SK-N-MC (cell line): Measurements from ENCODE around the gene SFT2D2.
"Not testable (repeated sequence)": the region's sequence is repeated elsewhere in the genome, so short reads cannot be mapped to it uniquely, and the experiment has no call there.

Experiments
- DNase-seq: peaks from one replicate; pipeline ENCODE4 v3.0.0-alpha.2; 2011; ENCODE audit warnings: low read depth, low spot score
- H3K27ac ChIP-seq: fragments of 200-600 bp; sonication (generic); 2 replicates; pipeline ENCODE4 v1.5.1; 2016; ENCODE audit warnings: mixed run types
- H3K36me3 ChIP-seq: fragments of 200-600 bp; sonication (generic); 2 replicates; pipeline ENCODE4 v1.6.1; 2017; ENCODE audit warnings: antibody characterized with exemption, low read length, mixed read lengths; ENCODE audit not compliant: insufficient read depth
- H3K4me3 ChIP-seq: fragments of 200-600 bp; sonication (generic); 2 replicates; pipeline ENCODE4 v1.5.1; 2016
- H3K9ac ChIP-seq: fragments of 200-600 bp; sonication (generic); 2 replicates; pipeline ENCODE4 v1.8.0; 2017; ENCODE audit warnings: mixed run types, mixed read lengths; ENCODE audit not compliant: insufficient read length
- H3K9me3 ChIP-seq: fragments of 200-600 bp; sonication (generic); 2 replicates; pipeline ENCODE4 v1.6.1; 2017; ENCODE audit warnings: low read depth, mild to moderate bottlenecking, antibody characterized with exemption, low read length, moderate library complexity, mixed read lengths
- EZH2 ChIP-seq: fragments of 200-600 bp; sonication (generic); IDR thresholded peaks from one replicate; pipeline ENCODE4 v1.6.1; 2017; ENCODE audit warnings: antibody characterized with exemption
- FOXP2 ChIP-seq: optimal IDR thresholded peaks from 2 replicates; pipeline ENCODE3; 2011; ENCODE audit warnings: mild to moderate bottlenecking, moderate library complexity; ENCODE audit not compliant: insufficient read depth; ENCODE audit errors: extremely low read length, control extremely low read depth
- POLR2AphosphoS5 ChIP-seq: IDR thresholded peaks from 2 replicates; pipeline ENCODE4 v1.6.1; 2012; ENCODE audit warnings: mild to moderate bottlenecking, low read depth, low read length, borderline replicate concordance

The SFT2D2 gene

GRCh38 chr1:168195199-168196135 is 30.3 kb upstream of the SFT2D2 start:
- peaks cover 60% of the 10 kb centered on the region for H3K36me3 ChIP-seq
- H3K27ac ChIP-seq, result no peak overlapping the region
- H3K4me3 ChIP-seq, result no peak overlapping the region
- H3K9ac ChIP-seq, result no peak overlapping the region
- H3K9me3 ChIP-seq, result no peaks in the 10 kb centered on the region
- DNase-seq, result no peak
- TF ChIP-seq EZH2 (no peak), FOXP2 (no peak), POLR2AphosphoS5 (no peak)

GRCh38 chr1:168199056-168199455 is 26.7 kb upstream of the SFT2D2 start:
- Histone ChIP-seq H3K27ac (no peak overlapping the region), H3K36me3 (peaks cover 71% of the 10 kb centered on the region), H3K9ac (no peak overlapping the region), H3K4me3 (no peak overlapping the region), H3K9me3 (no peaks in the 10 kb centered on the region)
- TF ChIP-seq FOXP2 (no peak), POLR2AphosphoS5 (no peak), EZH2 (no peak)
- DNase-seq, result no peak

DNA sequence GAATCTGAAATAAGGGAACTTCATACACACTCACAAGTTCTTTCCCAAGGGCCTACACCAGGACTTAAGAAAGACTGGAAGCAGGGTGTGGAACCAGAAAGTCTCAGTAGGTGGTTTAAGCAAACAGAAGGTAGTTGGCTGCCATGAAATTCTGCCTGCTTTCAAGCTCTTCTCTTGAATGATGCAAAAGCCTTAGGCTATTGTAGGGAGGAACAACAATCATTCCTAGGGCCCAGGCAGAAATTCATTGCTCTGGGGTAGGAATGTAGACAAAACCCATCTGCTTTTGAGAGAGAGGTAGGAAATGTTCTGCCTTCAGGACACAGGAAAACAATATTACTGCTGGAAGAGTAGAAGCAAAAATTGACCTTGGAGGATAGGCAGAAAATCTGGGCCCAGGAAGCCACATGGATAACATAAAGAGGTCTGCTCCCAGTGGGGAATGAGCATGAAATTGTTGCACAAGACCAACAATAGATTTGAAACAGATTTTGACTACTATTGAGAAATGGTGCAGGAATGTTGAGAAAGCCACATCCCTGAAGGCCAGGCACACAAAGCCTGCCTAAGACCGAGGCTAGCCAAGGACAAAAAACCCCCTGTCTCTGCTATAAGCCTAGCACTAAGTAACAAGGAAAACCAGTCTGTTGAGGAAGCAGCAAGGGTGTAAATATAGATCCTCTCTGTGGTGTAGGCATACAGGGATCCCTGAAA is 22.7 kb upstream of the SFT2D2 start:
- H3K36me3 ChIP-seq, result peaks cover 50% of the 10 kb centered on the region

DNA sequence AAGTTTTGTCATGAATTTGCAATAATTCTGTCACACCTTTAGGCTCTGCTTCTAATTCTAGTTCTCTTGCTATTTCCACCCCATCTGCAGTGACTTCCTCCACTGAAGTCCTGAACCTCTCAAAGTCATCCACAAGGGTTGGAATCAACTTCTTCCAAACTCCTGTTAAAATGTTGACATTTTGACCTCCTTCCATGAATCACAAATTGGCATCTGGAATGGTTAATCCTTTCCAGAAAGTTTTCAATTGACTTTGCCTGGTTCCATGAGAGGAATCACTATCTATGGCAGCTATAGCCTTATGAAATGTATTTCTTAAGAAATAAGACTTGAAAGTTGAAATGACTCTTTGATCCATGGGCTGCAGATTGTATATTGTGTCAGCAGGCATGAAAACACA is 19.7 kb upstream of the SFT2D2 start:
- H3K9me3 ChIP-seq, result no peaks in the 10 kb centered on the region
- H3K36me3 ChIP-seq, result peaks cover 24% of the 10 kb centered on the region
- no peak overlapping the region for H3K9ac ChIP-seq
- TF ChIP-seq FOXP2 (no peak), POLR2AphosphoS5 (no peak), EZH2 (no peak)
- H3K27ac ChIP-seq, result no peak overlapping the region
- no peak for DNase-seq
- no peak overlapping the region for H3K4me3 ChIP-seq

More for the DNA sequence above, 22.7 kb upstream of the SFT2D2 start:
- Histone ChIP-seq H3K4me3 (no peak overlapping the region), H3K9me3 (no peaks in the 10 kb centered on the region), H3K9ac (no peak overlapping the region), H3K27ac (peak overlapping the region; percentile 77)
- TF ChIP-seq FOXP2 (no peak), EZH2 (no peak), POLR2AphosphoS5 (no peak)
- no peak for DNase-seq

- not testable (repeated sequence) for H3K9ac ChIP-seq, H3K9me3 ChIP-seq, DNase-seq, H3K4me3 ChIP-seq, H3K27ac ChIP-seq
- H3K36me3 ChIP-seq, result peaks cover 11% of the 10 kb centered on the region
Measured at GRCh38 chr1:168207673-168208072, 18.1 kb upstream of the SFT2D2 start.

GRCh38 chr1:168210312-168210711 is 15.5 kb upstream of the SFT2D2 start:
- no peak for TF ChIP-seq POLR2AphosphoS5
- TF ChIP-seq EZH2, result no peak
- no peak for TF ChIP-seq FOXP2
- H3K27ac ChIP-seq, result no peak overlapping the region
- no peak overlapping the region for H3K4me3 ChIP-seq
- no peak for DNase-seq
- H3K36me3 ChIP-seq, result no peaks in the 10 kb centered on the region; the same call in 1 of the 2 replicates
- no peaks in the 10 kb centered on the region; the same call in 1 of the 2 replicates for H3K9me3 ChIP-seq
- no peak overlapping the region for H3K9ac ChIP-seq

GRCh38 chr1:168213349-168213748 is 12.5 kb upstream of the SFT2D2 start:
- Histone ChIP-seq H3K36me3 (no peaks in the 10 kb centered on the region), H3K9me3 (no peaks in the 10 kb centered on the region; the same call in 1 of the 2 replicates), H3K4me3 (no peak overlapping the region), H3K9ac (no peak overlapping the region), H3K27ac (no peak overlapping the region)
- TF ChIP-seq POLR2AphosphoS5 (no peak), FOXP2 (no peak), EZH2 (no peak)
- DNase-seq, result no peak

DNA sequence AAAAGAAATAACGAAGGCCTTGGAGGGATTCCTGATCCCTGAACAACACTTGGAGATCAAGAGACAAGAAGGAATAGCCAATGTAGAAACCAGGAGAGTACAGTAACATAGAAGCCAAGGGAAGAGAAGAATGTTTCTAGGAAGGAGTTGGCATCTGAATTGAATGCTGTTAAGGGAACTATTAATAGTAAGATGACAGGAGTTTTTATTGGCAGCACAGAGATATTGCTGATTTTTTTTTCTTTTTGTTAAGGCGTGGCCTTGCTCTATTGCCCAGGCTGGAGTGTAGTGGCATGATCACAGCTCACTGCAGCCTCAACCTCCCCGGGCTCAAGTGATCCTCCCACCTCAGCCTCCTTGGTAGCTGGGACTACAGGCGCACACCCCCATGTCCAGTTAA is 9.6 kb upstream of the SFT2D2 start:
- no peak overlapping the region for H3K9ac ChIP-seq
- TF ChIP-seq FOXP2, result no peak
- no peak for TF ChIP-seq POLR2AphosphoS5
- TF ChIP-seq EZH2, result no peak
- H3K4me3 ChIP-seq, result no peak overlapping the region
- no peak overlapping the region for H3K27ac ChIP-seq
- no peak for DNase-seq
- H3K36me3 ChIP-seq, result no peaks in the 10 kb centered on the region
- H3K9me3 ChIP-seq, result no peaks in the 10 kb centered on the region; the same call in 1 of the 2 replicates
